ENCODE data around the gene OR1A1.
"Not testable (repeated sequence)": the region's sequence is repeated elsewhere in the genome, so short reads cannot be mapped to it uniquely, and the experiment has no call there.

The OR1A1 gene

GRCh38 chr17:3207367-3207766, at the start of gene OR1A1:
TSS of gene OR1A1 (plus strand) at chr17:3207667. CDS start at chr17:3215621, 7,954 bp downstream.
- no peak for DNase-seq (ENCODE audit: low read depth in 2 of 3, low spot score in 1 of 3)

DNA sequence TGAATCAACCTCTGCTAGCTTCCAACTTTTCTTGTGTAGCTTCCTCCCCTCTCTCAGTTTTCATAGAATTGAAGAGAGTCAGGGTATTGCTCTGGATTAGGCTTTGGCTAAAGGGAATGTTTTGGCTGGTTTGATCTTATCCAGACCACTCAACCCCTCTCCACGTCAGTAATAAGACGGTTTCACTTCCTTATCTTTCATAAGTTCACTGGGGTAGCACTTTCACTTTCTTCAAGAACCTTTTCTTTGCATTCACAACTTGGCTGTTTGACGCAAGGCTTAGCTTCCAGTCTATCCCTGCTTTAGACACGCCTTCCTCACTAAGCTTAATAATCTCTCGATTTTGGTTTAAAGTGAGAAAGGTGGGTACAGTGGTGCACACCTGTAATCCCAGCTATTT, 39.9 kb upstream of the OR1A1 start:
- DNase-seq (ENCODE audit: low read depth in 2 of 3, low spot score in 1 of 3): no peak

GRCh38 chr17:3189961-3190360, 17.5 kb upstream of the OR1A1 start:
- DNase-seq (ENCODE audit: low read depth in 2 of 3, low spot score in 1 of 3): no peak

- DNase-seq (ENCODE audit: low read depth in 2 of 3, low spot score in 1 of 3): no peak
Observed at GRCh38 chr17:3197219-3197618, 10.2 kb upstream of the OR1A1 start, which contains the start of gene OR1A2. TSS of gene OR1A2 (plus strand) at chr17:3197519. CDS start at chr17:3197519, 0 bp downstream.

DNA sequence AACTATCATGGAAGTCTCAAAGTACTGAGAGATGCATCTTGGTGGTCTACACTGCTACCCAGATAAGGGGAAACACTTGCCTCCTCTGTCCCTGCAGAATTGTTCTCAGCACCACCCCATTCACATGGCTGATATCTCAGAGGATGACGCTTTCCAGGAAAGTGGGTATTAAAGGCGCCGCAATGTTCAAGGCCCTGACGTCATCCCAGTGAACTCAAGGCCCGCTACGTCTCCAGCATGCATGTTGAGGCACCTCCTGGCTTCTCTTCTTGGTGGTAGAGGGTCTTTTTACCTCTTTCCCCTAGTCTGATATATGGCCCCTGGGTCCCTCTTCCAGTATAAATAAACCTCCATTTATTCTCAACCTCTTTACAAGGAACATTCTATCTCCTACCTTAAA, 1.0 kb downstream of the OR1A1 start:
- DNase-seq (ENCODE audit: low read depth in 2 of 3, low spot score in 1 of 3): no peak

- no peak for DNase-seq (ENCODE audit: low read depth in 2 of 3, low spot score in 1 of 3)
Observed at GRCh38 chr17:3213001-3213400, 5.5 kb downstream of the OR1A1 start.

- no peak for DNase-seq (ENCODE audit: low read depth in 2 of 3, low spot score in 1 of 3)
Observed at GRCh38 chr17:3213587-3213986, 6.1 kb downstream of the OR1A1 start.

GRCh38 chr17:3219978-3220377, 12.5 kb downstream of the OR1A1 start:
- not testable (repeated sequence) for DNase-seq (ENCODE audit: low read depth in 2 of 3, low spot score in 1 of 3)

DNA sequence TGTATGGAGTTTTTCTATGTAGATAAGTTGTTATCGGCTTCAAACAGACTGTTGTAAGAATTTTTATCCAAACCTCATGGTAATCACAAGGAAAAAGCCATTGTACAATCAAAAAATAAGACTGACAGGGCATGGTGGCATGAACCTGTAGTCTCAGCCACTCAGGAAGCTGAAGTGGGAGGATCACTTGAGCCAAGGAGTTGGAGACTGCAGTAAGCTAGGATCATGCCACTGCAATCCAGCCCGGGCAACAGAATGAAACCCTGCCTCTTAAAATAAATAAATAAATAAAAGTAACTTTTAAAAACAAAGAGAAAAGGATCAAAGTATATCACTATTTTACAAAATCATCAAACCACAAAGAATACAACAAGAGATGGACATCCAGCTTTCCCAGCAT, 14.4 kb downstream of the OR1A1 start:
- DNase-seq (ENCODE audit: low read depth in 2 of 3, low spot score in 1 of 3): no peak

DNA sequence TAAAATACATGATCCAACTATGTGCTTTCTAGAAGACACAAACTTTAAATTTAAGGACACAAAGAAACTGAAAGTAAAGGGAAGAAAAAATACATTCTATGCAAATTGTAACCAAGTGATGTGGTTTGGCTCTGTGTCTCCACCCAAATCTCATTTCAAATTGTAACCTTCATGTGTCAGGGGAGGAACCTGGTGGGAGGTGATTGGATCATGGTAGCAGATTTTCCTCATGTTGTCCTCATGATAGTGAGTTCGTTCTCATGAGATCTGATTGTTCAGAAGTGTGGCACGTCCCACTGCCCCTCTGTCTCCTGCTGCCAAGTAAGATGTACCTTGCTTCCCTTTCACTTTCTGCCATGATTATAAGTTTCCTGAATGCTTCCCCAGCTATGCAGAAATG, 15.0 kb downstream of the OR1A1 start:
- no peak for DNase-seq (ENCODE audit: low read depth in 2 of 3, low spot score in 1 of 3)

DNA sequence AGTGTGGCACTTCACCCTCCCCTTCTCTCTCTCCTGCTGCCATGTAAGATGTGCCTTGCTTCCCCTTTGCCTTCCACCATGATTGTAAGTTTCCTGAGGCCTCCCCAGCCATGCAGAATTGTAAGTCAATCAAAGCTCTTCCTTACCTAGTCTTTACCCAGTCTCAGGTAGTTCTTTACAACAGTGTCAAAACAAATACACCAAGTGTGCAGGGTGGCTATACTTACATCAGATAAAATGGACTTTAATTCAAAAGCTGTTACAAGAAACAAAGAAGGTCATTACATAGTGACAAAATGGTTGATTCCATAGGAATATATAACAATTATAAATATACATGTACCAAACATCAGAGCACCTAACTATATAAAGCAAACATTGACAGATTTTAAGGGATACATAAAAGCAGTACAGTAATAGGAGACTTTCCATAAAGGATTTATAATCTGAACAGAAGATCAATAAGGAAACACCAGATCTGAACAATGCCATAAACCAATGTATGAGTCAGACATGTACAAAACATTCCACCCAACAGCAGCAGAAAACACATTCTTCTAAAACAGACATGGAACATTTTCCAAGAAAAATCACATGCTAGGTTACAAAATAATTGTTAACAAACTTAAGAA, 17.4 kb downstream of the OR1A1 start:
- DNase-seq (ENCODE audit: low read depth in 2 of 3, low spot score in 1 of 3): not testable (repeated sequence)

DNA sequence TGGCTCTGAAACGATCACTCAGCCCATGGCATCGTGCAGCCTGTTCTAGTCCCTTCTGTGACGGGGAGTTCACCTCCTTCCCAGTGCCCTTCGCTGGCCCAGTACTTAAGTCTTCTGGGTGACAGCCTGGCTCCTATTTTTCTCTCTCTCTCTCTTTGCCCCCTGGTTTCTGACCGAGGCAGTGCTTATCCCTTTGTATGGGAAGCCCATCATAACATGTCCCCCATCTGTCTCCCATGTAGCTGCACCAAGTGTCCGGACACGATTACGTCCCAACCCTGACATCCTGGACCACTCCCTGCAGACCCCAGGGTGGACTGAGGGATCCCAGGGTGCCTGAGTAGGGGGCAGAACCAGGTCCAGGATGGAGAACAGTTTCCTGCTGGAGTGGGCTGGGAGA, 24.8 kb downstream of the OR1A1 start:
- DNase-seq (ENCODE audit: low read depth in 2 of 3, low spot score in 1 of 3): not testable (repeated sequence)

DNA sequence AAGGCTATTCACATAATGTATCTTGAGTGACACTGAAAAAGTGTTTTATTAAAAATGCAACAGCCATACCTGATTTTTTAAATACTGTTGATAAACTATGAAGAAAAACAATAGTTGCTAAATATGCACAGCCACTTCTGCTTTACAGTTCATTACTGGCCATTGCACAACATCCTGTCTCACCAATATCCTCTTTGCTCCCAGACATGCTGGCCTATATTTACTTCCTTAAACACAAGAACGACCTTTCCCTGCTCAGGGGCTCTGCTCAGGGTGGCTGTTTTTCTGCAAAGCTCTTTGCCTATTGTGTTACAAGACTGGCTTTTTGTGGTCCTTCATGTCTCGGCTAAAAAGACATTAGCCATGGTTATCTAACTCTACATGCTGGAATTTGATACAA, 31.2 kb downstream of the OR1A1 start:
- not testable (repeated sequence) for DNase-seq (ENCODE audit: low read depth in 2 of 3, low spot score in 1 of 3)

DNA sequence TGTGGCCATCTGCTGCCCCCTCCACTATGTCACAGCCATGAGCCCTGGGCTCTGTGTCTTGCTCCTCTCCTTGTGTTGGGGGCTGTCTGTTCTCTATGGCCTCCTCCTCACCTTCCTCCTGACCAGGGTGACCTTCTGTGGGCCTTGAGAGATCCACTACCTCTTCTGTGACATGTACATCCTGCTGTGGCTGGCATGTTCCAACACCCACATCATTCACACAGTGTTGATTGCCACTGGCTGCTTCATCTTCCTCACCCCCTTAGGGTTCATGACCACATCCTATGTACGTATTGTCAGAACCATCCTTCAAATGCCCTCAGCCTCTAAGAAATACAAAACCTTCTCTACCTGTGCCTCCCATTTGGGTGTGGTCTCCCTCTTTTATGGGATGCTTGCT, 33.6 kb downstream of the OR1A1 start:
- DNase-seq (ENCODE audit: low read depth in 2 of 3, low spot score in 1 of 3): not testable (repeated sequence)

GRCh38 chr17:3244841-3245240, 37.4 kb downstream of the OR1A1 start:
- DNase-seq (ENCODE audit: low read depth in 2 of 3, low spot score in 1 of 3): not testable (repeated sequence)

- not testable (repeated sequence) for DNase-seq (ENCODE audit: low read depth in 2 of 3, low spot score in 1 of 3)
Observed at GRCh38 chr17:3249013-3249412, 41.5 kb downstream of the OR1A1 start.

DNA sequence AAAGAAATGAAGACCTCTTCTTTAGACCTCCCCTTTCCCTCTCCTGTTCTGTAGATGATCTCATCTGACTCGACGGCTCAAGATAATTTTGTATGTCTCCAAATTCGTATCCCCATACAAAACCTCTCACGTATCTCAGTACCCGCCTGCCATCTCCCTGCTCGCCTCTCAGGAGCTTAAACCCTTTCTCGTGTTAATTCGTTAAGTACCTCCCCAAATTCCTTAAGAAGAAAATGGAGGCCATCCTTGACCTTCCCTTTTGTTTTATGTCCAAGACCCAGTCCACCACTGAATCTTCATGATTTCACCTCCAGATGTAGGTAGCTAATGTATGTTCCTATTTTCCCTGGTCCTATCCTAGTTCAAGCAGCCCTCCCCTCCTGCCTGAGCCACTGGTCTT, 49.1 kb downstream of the OR1A1 start:
- no peak for DNase-seq (ENCODE audit: low read depth in 2 of 3, low spot score in 1 of 3)

DNA sequence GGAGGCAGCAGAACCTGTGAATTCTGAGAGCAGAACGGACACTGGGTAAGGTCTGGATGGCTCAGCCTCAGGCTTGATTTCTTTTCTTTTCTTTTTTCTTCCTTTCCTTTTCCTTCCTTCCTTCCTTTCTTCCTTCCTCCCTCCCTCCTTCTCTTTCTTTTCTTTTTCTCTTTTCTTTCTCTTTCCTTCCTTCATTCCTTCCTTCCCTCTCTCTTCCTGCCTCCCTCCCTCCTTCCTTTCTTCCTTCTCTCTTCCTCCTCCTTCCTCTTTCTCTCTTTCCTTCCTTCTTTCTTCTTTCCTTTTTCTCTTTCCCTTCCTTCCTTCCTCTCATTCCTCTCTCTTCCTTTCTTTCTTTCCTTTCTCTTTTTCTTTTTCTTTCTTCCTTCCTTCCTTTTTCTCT, 52.7 kb downstream of the OR1A1 start:
- no peak for DNase-seq (ENCODE audit: low read depth in 2 of 3, low spot score in 1 of 3)

- no peak for DNase-seq (ENCODE audit: low read depth in 2 of 3, low spot score in 1 of 3)
Observed at GRCh38 chr17:3260600-3260999, 53.1 kb downstream of the OR1A1 start.

Measured in stimulated activated CD4-positive, alpha-beta T cell treated with anti-CD3 and anti-CD28 coated beads, Interleukin-12 subunit alpha, Interleukin-12 subunit beta, amount 100 ng/mL, for 48 hours (primary cell).